H9 (cell line): ENCODE results near the gene ALDH1A3. TPM values are rescaled to one million over a fixed set of nuclear protein-coding genes. Genes with fewer than 3 reads are reported as not detected.

Experiments used
- DNase-seq: peaks from one replicate; pipeline ENCODE4 v3.0.0-alpha.2; 2017
- H2AFZ ChIP-seq: one replicate; pipeline ENCODE4 v1.6.1; 2013; ENCODE audit warnings: mild to moderate bottlenecking, low read length, control low read depth, moderate library complexity
- H2AK5ac ChIP-seq: 2 replicates; pipeline ENCODE4 v1.6.1; 2013; ENCODE audit warnings: low read length, control low read depth, mixed read lengths; ENCODE audit not compliant: insufficient read length
- H2BK120ac ChIP-seq: one replicate; pipeline ENCODE4 v1.6.1; 2013; ENCODE audit warnings: low read depth, mild to moderate bottlenecking, low read length, control low read depth, inconsistent platforms; ENCODE audit not compliant: poor library complexity, severe bottlenecking
- H2BK12ac ChIP-seq: 2 replicates; pipeline ENCODE4 v1.6.1; 2013; ENCODE audit warnings: low read length, control low read depth, mixed read lengths, low read depth; ENCODE audit not compliant: insufficient read length
- H2BK15ac ChIP-seq: 2 replicates; pipeline ENCODE4 v1.6.1; 2013; ENCODE audit warnings: low read depth, low read length, control low read depth
- H2BK20ac ChIP-seq: one replicate; pipeline ENCODE4 v1.6.1; 2013; ENCODE audit warnings: low read depth, mild to moderate bottlenecking, low read length, control low read depth, inconsistent platforms; ENCODE audit not compliant: poor library complexity, severe bottlenecking
- H2BK5ac ChIP-seq: 2 replicates; pipeline ENCODE4 v1.6.1; 2013; ENCODE audit warnings: low read length, control low read depth, mixed read lengths; ENCODE audit not compliant: insufficient read length
- H3K14ac ChIP-seq: 2 replicates; pipeline ENCODE4 v1.6.1; 2013; ENCODE audit warnings: low read length, control low read depth; ENCODE audit not compliant: insufficient read depth
- H3K18ac ChIP-seq: 2 replicates; pipeline ENCODE4 v1.6.1; 2013; ENCODE audit warnings: low read depth, mild to moderate bottlenecking, mixed read lengths, low read length, control low read depth; ENCODE audit not compliant: insufficient read length
- H3K23ac ChIP-seq: 2 replicates; pipeline ENCODE4 v1.6.1; 2013; ENCODE audit warnings: low read length, control low read depth, mixed read lengths, low read depth; ENCODE audit not compliant: insufficient read length
- H3K23me2 ChIP-seq: 2 replicates; pipeline ENCODE4 v1.6.1; 2013; ENCODE audit warnings: low read depth, mild to moderate bottlenecking, mixed read lengths, low read length, control low read depth; ENCODE audit not compliant: insufficient read length, poor library complexity, severe bottlenecking
- H3K27ac ChIP-seq: 2 replicates; pipeline ENCODE4 v1.5.1; 2013; ENCODE audit warnings: low read length, control low read depth, mixed read lengths, low read depth; ENCODE audit not compliant: insufficient read length
- H3K27me3 ChIP-seq: 2 replicates; pipeline ENCODE4 v1.6.1; 2013; ENCODE audit warnings: low read length, control low read depth, inconsistent platforms; ENCODE audit not compliant: insufficient read depth
- H3K4ac ChIP-seq: 2 replicates; pipeline ENCODE4 v1.6.1; 2013; ENCODE audit warnings: low read depth, mild to moderate bottlenecking, control low read depth, inconsistent platforms, low read length, moderate library complexity
- H3K4me1 ChIP-seq: 2 replicates; pipeline ENCODE4 v1.6.1; 2013; ENCODE audit warnings: low read length, control low read depth, inconsistent platforms; ENCODE audit not compliant: insufficient read depth
- H3K4me2 ChIP-seq: 2 replicates; pipeline ENCODE4 v1.6.1; 2013; ENCODE audit warnings: low read length, control low read depth, mixed read lengths; ENCODE audit not compliant: insufficient read length, insufficient read depth
- H3K56ac ChIP-seq: 2 replicates; pipeline ENCODE4 v1.6.1; 2013; ENCODE audit warnings: low read depth, mild to moderate bottlenecking, mixed read lengths, low read length, control low read depth; ENCODE audit not compliant: insufficient read length
- H3K79me1 ChIP-seq: 2 replicates; pipeline ENCODE4 v1.6.1; 2013; ENCODE audit warnings: low read depth, mild to moderate bottlenecking, moderate library complexity, low read length, control low read depth, inconsistent platforms; ENCODE audit not compliant: insufficient read depth, poor library complexity, severe bottlenecking
- H3K79me2 ChIP-seq: 2 replicates; pipeline ENCODE4 v1.6.1; 2013; ENCODE audit warnings: low read length, control low read depth, inconsistent platforms; ENCODE audit not compliant: insufficient read depth
- H3K9ac ChIP-seq: 2 replicates; pipeline ENCODE4 v1.6.1; 2013; ENCODE audit warnings: low read length, control low read depth, mixed read lengths; ENCODE audit not compliant: insufficient read length; ENCODE audit errors: extremely low read depth
- H3K9me3 ChIP-seq: one replicate; pipeline ENCODE4 v1.6.1; 2013; ENCODE audit warnings: low read depth, low read length, inconsistent platforms; ENCODE audit not compliant: control insufficient read depth
- H3T11ph ChIP-seq: one replicate; pipeline ENCODE4 v1.6.1; 2013; ENCODE audit warnings: mild to moderate bottlenecking, low read length, control low read depth, inconsistent platforms
- H4K20me1 ChIP-seq: one replicate; pipeline ENCODE4 v1.6.1; 2013; ENCODE audit not compliant: control insufficient read depth, insufficient read length, insufficient read depth
- H4K5ac ChIP-seq: 2 replicates; pipeline ENCODE4 v1.6.1; 2013; ENCODE audit warnings: low read depth, mild to moderate bottlenecking, mixed read lengths, low read length, control low read depth; ENCODE audit not compliant: insufficient read length
- H4K8ac ChIP-seq: replicated peaks from 2 replicates; pipeline ENCODE4 v1.6.1; 2013; ENCODE audit warnings: low read length, control low read depth, mixed read lengths, low read depth; ENCODE audit not compliant: insufficient read length
- H4K91ac ChIP-seq: 2 replicates; pipeline ENCODE4 v1.6.1; 2013; ENCODE audit warnings: low read depth, mild to moderate bottlenecking, moderate library complexity, mixed read lengths, low read length, control low read depth; ENCODE audit not compliant: insufficient read length
- H3K27ac Mint-ChIP-seq, 3 experiments: 2 replicates in 2 of 3; 3 replicates in 1 of 3; pipeline ENCODE4 v1.8.0; 2020 to 2021; ENCODE audit warnings: mixed read lengths in 3 of 3, mild to moderate bottlenecking in 1 of 3, moderate library complexity in 1 of 3
- H3K27me3 Mint-ChIP-seq: 2 replicates; pipeline ENCODE4 v1.8.0; 2021; ENCODE audit warnings: low read depth, mild to moderate bottlenecking, moderate library complexity, mixed read lengths
- H3K36me3 Mint-ChIP-seq, 3 experiments: 2 replicates in 2 of 3; 3 replicates in 1 of 3; pipeline ENCODE4 v1.8.0; 2020 to 2021; ENCODE audit warnings: low read depth in 3 of 3, mixed read lengths in 3 of 3; ENCODE audit not compliant: insufficient read depth in 1 of 3
- H3K4me1 Mint-ChIP-seq, 2 experiments: 2 replicates each; pipeline ENCODE4 v1.8.0; 2020; ENCODE audit warnings: mixed read lengths in 2 of 2
- H3K4me3 Mint-ChIP-seq, 2 experiments: 2 replicates in 1 of 2; 3 replicates in 1 of 2; pipeline ENCODE4 v1.8.0; 2020 to 2021; ENCODE audit warnings: mild to moderate bottlenecking in 2 of 2, mixed read lengths in 2 of 2, moderate library complexity in 1 of 2
- H3K9me3 Mint-ChIP-seq, 2 experiments: 2 replicates in 1 of 2; 3 replicates in 1 of 2; pipeline ENCODE4 v1.8.0; 2020; ENCODE audit warnings: mild to moderate bottlenecking in 2 of 2, mixed read lengths in 2 of 2, moderate library complexity in 1 of 2
- WGBS: extraction: QIAGEN DNeasy Blood & Tissue Kit; methylation state at CpG from one replicate; pipeline ENCODE4 v1.1.7; 2013; ENCODE audit warnings: missing lambda C conversion rate, low lambda C conversion rate, mixed read lengths; ENCODE audit not compliant: insufficient read length; ENCODE audit errors: extremely low coverage; 5-methylcytosine and 5-hydroxymethylcytosine counted together
- total RNA-seq: library from RNA; stranded (reverse); gene quantifications from 2 replicates; pipeline ENCODE4 v1.2.1, GENCODE V29; 2021
- TF ChIP-seq, protein P1 (sequence below): fragments of 200-600 bp; sonication (generic); conservative IDR thresholded peaks from 3 replicates; pipeline ENCODE4 v1.8.0; 2021; ENCODE audit warnings: antibody characterized with exemption, mild to moderate bottlenecking

ALDH1A3 gene
- total RNA-seq, 1 experiment from 2014 or later, result 9.2 TPM

DNA sequence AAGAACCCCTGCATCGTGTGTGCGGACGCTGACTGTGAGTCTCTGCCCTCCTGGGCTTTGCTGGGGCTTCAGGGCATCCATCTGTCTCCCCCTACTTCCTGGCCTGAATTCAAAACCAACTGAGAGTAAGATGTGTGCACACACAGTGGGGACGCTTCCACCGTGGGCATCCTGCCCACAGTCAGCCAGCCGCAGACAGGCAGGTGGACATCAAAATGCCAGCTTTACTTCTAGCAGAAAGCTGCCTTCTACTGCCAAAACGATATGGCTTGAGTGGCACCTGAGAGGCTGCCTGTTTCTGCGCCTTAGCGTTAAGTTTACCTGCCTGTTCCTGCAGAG, 18.5 kb downstream of the ALDH1A3 start:
- Histone ChIP-seq H3K9ac (no peak overlapping the region), H2BK15ac (no peak overlapping the region), H2AFZ (no peak overlapping the region), H3K4me2 (no peak overlapping the region), H2BK20ac (no peak overlapping the region), H3K14ac (no peak overlapping the region), H4K8ac (no peak overlapping the region), H3K4me1 (no peaks in the 10 kb centered on the region), H3K18ac (no peak overlapping the region), H3K27me3 (no peaks in the 10 kb centered on the region), H3K4ac (no peak overlapping the region), H2BK5ac (no peak overlapping the region), H3K79me1 (no peaks in the 10 kb centered on the region), H3K23me2 (no peaks in the 10 kb centered on the region), H3K56ac (no peak overlapping the region), H3K27ac (no peak overlapping the region), H3K79me2 (no peaks in the 10 kb centered on the region), H4K91ac (no peak overlapping the region), H4K20me1 (no peaks in the 10 kb centered on the region), H4K5ac (no peak overlapping the region), H2AK5ac (no peak overlapping the region), H2BK120ac (no peak overlapping the region), H3K9me3 (no peaks in the 10 kb centered on the region), H3T11ph (no peak overlapping the region), H3K23ac (no peak overlapping the region), H2BK12ac (no peak overlapping the region)
- Mint-ChIP-seq H3K4me1 (peaks cover 7 to 17% of the 10 kb centered on the region in 2 experiments), H3K9me3 (no peaks in the 10 kb centered on the region), H3K36me3 (peaks cover 0 to 20% (median 0%) of the 10 kb centered on the region in 3 experiments; a peak in 2 of 7 replicates), H3K27me3 (no peaks in the 10 kb centered on the region; the same call in 1 of the 2 replicates), H3K27ac (peak overlapping the region in 1 of 3 experiments; percentile 23; a peak in 1 of 7 replicates), H3K4me3 (no peak overlapping the region)
- TF ChIP-seq, protein P1, sequence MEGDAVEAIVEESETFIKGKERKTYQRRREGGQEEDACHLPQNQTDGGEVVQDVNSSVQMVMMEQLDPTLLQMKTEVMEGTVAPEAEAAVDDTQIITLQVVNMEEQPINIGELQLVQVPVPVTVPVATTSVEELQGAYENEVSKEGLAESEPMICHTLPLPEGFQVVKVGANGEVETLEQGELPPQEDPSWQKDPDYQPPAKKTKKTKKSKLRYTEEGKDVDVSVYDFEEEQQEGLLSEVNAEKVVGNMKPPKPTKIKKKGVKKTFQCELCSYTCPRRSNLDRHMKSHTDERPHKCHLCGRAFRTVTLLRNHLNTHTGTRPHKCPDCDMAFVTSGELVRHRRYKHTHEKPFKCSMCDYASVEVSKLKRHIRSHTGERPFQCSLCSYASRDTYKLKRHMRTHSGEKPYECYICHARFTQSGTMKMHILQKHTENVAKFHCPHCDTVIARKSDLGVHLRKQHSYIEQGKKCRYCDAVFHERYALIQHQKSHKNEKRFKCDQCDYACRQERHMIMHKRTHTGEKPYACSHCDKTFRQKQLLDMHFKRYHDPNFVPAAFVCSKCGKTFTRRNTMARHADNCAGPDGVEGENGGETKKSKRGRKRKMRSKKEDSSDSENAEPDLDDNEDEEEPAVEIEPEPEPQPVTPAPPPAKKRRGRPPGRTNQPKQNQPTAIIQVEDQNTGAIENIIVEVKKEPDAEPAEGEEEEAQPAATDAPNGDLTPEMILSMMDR, result no peak
- WGBS, result no CpG with 5 or more reads among the region's 9 CpGs
- DNase-seq, result no peak
